ENCODE data around the gene DLX1.
"Not testable (repeated sequence)": the region's sequence is repeated elsewhere in the genome, so short reads cannot be mapped to it uniquely, and the experiment has no call there.

Gene DLX1

GRCh38 chr2:172109256-172109987 is 24.1 kb downstream of the DLX1 start:
- DNase-seq (ENCODE audit: low read depth in 2 of 2, low spot score in 1 of 2), result no peak

DNA sequence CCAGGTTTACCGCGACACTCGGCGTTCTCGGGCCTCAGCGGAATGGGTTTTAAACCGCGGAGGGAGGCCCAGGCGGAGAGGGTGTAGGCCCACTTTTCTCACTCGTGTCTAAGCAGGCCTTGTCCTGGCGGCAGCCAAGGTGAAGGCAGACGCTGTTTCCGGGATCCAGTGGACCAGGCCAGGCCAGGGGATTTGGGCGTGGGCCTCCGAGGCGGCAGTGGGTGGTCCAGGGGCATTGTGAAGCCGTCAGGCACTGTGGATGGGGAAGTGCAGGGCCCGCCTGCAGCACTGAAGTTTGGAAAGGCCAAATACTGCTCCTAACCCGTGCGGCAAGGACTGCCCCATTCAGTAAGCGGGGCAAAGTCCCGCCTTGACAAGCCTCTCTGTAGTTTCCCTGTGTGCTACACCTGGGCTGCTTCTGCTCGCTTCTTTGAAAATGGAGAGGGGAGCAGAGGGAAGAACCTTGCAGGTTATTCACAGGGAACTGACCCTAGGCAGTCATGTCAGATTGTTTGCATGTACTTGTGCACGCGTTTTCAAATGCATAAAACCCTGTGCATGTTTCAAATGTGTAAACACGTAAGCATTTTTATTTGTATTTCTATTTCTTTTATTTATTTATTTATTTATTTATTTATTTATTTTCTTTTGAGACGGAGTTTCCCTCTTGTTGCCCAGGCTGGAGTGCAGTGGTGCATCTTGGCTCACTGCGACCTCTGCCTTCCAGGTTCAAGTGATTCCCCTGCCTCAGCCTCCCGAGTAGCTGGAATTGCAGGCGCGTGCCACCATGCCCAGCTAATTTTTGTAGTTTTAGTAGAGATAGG is 24.9 kb downstream of the DLX1 start:
- no peak for DNase-seq (ENCODE audit: low read depth in 2 of 2, low spot score in 1 of 2)

DNA sequence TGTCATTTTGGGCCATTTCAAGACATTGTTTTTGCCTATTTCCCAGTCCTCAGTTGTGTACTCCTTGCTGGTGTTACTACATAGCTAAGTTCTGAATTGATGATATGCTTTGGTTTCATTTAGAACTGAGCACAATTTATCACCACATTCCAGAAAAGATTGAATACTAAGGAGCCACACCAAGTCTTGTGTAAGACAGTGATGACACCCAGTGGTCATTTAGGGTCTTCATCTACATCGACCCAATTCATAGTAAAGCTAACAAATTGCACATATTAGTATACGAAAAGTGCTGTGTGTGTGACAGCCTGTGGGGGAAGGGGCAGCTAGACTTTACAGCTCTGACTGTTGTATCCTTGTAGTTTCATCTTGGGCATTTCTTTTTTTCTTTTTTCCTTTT is 28.3 kb downstream of the DLX1 start:
- DNase-seq (ENCODE audit: low read depth in 2 of 2, low spot score in 1 of 2), result no peak

- DNase-seq (ENCODE audit: low read depth in 2 of 2, low spot score in 1 of 2), result not testable (repeated sequence)
Observed at GRCh38 chr2:172114176-172114575, 28.9 kb downstream of the DLX1 start.

GRCh38 chr2:172114579-172114978 is 29.3 kb downstream of the DLX1 start:
- DNase-seq (ENCODE audit: low read depth in 2 of 2, low spot score in 1 of 2), result no peak

DNA sequence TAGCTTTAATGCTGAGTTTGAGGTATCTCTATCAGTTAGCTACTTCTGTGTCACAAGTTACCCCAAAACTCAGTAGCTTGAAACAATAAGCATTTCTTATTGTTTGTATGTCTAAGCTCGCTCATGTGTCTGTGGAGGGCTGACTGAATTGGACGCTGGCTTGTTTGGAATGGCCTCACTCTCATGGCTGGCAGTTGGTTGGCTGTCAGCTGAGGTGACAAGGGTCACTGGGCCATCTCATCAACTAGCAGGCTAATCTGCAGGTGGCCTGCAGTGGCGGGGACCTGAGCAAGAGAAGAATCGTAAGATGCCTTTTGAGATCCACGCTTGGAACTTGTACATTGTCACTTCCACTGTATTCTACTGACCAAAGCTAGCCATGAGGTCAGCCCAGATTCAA is 30.8 kb downstream of the DLX1 start:
- DNase-seq (ENCODE audit: low read depth in 2 of 2, low spot score in 1 of 2), result no peak

GRCh38 chr2:172119089-172119488 is 33.8 kb downstream of the DLX1 start:
- DNase-seq (ENCODE audit: low read depth in 2 of 2, low spot score in 1 of 2), result no peak

- DNase-seq (ENCODE audit: low read depth in 2 of 2, low spot score in 1 of 2), result no peak
Observed at GRCh38 chr2:172120118-172120517, 34.8 kb downstream of the DLX1 start.

DNA sequence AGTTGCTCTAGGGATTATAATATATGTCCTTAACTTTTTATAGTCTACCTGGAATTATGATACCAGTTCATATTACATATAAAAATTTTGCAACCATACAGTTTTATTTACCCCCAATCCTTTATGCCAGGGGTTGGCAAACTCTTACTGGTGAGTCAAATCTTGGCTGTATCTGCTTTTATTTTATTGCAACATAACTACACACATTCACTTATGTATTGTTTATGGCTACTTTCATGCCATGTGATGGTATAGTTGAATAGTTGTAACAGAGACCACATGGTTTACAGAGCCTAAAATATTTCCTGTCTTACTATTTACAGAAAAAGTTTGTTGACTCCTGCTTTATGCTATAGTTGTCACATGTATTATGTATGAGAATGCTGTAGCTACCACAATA is 43.2 kb downstream of the DLX1 start:
- no peak for DNase-seq (ENCODE audit: low read depth in 2 of 2, low spot score in 1 of 2)

DNA sequence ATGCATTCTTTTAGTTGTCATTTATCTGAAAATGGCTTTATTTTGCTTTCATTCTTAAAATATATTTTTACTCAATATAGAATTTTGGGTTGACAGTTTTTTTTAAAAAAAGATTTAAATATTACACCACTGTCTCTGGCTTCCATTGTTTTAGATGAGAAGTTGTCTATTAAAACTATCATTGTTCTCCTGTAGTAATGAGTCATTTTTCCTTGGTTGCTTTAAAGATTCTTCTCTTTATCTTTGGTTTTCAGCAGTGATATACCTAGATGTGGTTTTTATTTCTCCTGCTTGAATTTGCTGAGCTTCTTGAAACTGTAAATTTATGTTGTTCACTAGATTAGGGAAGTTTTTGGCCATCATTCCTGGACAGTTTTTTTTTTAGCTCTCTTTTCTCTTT is 44.1 kb downstream of the DLX1 start:
- DNase-seq (ENCODE audit: low read depth in 2 of 2, low spot score in 1 of 2), result no peak

- no peak for DNase-seq (ENCODE audit: low read depth in 2 of 2, low spot score in 1 of 2)
Observed at GRCh38 chr2:172131713-172132555, 46.6 kb downstream of the DLX1 start.

GRCh38 chr2:172134270-172134669 is 49.0 kb downstream of the DLX1 start:
- no peak for DNase-seq (ENCODE audit: low read depth in 2 of 2, low spot score in 1 of 2)

- no peak for DNase-seq (ENCODE audit: low read depth in 2 of 2, low spot score in 1 of 2)
Observed at GRCh38 chr2:172135446-172135845, 50.1 kb downstream of the DLX1 start.

DNA sequence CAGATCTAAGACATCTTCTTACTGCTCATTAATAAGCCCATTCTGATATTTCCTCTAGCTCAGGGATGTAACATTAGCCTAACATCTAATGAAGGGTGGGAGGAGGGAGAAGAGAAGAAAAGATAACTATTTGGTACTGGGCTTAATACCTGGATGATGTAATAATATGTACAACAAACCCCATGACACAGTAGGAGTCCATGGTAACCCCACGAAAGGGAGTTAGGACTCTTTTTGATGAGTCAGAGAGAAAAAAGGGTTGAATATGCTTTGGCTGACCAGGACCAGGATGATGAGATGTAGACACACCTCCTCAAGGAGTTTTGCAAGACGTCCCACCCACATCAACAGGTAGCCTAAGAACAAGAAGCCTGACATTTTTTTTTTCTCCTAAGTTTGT is 51.8 kb downstream of the DLX1 start:
- DNase-seq (ENCODE audit: low read depth in 2 of 2, low spot score in 1 of 2), result no peak

DNA sequence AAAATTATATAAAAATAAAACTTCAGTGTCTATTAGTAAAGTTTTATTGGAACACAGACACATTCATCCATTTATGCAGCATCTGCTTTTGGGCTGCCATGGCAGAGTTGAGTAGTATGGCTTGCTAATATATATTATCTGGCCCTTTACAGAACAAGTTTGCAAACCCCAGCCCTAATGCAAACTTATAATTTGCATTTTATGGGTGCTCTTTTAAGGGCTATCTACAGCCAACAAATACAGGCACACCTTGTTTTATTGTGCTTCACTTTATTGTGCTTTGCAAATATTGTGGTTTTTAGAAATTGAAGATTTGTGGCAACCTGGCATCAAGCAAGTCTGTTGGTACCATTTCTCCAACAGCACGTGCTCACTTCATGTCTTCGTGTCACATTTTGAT is 52.6 kb downstream of the DLX1 start:
- DNase-seq (ENCODE audit: low read depth in 2 of 2, low spot score in 1 of 2), result no peak

- not testable (repeated sequence) for DNase-seq (ENCODE audit: low read depth in 2 of 2, low spot score in 1 of 2)
Observed at GRCh38 chr2:172138727-172139126, 53.4 kb downstream of the DLX1 start.

All from stimulated activated CD8-positive, alpha-beta memory T cell treated with anti-CD3 and anti-CD28 coated beads, Interleukin-4, amount 100 ng/mL, for 1 hour (primary cell).